SK-N-MC (cell line): ENCODE data around the gene TARBP2.
A peak's percentile ranks its signal among the peaks of the same experiment; 100 is the strongest.

ENCODE experiments used
- DNase-seq: peaks from one replicate; pipeline ENCODE4 v3.0.0-alpha.2; 2011; ENCODE audit warnings: low read depth, low spot score
- H3K27ac ChIP-seq: fragments of 200-600 bp; sonication (generic); 2 replicates; pipeline ENCODE4 v1.5.1; 2016; ENCODE audit warnings: mixed run types
- H3K36me3 ChIP-seq: fragments of 200-600 bp; sonication (generic); 2 replicates; pipeline ENCODE4 v1.6.1; 2017; ENCODE audit warnings: antibody characterized with exemption, low read length, mixed read lengths; ENCODE audit not compliant: insufficient read depth
- H3K4me3 ChIP-seq: fragments of 200-600 bp; sonication (generic); 2 replicates; pipeline ENCODE4 v1.5.1; 2016
- H3K9ac ChIP-seq: fragments of 200-600 bp; sonication (generic); 2 replicates; pipeline ENCODE4 v1.8.0; 2017; ENCODE audit warnings: mixed run types, mixed read lengths; ENCODE audit not compliant: insufficient read length
- H3K9me3 ChIP-seq: fragments of 200-600 bp; sonication (generic); 2 replicates; pipeline ENCODE4 v1.6.1; 2017; ENCODE audit warnings: low read depth, mild to moderate bottlenecking, antibody characterized with exemption, low read length, moderate library complexity, mixed read lengths
- EZH2 ChIP-seq: fragments of 200-600 bp; sonication (generic); IDR thresholded peaks from one replicate; pipeline ENCODE4 v1.6.1; 2017; ENCODE audit warnings: antibody characterized with exemption
- FOXP2 ChIP-seq: optimal IDR thresholded peaks from 2 replicates; pipeline ENCODE3; 2011; ENCODE audit warnings: mild to moderate bottlenecking, moderate library complexity; ENCODE audit not compliant: insufficient read depth; ENCODE audit errors: extremely low read length, control extremely low read depth
- POLR2AphosphoS5 ChIP-seq: IDR thresholded peaks from 2 replicates; pipeline ENCODE4 v1.6.1; 2012; ENCODE audit warnings: mild to moderate bottlenecking, low read depth, low read length, borderline replicate concordance

TARBP2 gene

DNA sequence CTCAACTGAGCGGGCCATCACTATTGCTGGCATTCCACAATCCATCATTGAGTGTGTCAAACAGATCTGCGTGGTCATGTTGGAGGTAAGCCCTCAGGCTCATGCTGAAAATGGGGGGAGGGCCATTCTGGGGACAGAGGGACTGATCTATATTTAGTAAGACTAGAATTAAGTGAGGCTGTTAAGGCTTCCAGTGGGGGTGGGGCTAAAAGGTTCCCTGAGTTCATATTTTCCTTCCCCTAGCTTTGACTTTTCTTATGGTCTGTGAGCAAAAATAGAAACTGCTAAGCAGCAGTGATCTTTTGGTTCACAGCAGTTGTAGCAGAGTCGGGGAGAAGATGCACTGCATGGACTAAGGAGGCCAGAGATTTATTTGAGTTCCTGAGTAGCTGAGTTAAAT is 40.0 kb upstream of the TARBP2 start:
- no peak for TF ChIP-seq EZH2
- no peak for TF ChIP-seq POLR2AphosphoS5
- no peak for TF ChIP-seq FOXP2
- H3K4me3 ChIP-seq, result no peak overlapping the region
- peaks cover 100% of the 10 kb centered on the region for H3K36me3 ChIP-seq
- no peak overlapping the region for H3K27ac ChIP-seq
- DNase-seq, result no peak
- H3K9me3 ChIP-seq, result no peaks in the 10 kb centered on the region
- H3K9ac ChIP-seq, result no peak overlapping the region

DNA sequence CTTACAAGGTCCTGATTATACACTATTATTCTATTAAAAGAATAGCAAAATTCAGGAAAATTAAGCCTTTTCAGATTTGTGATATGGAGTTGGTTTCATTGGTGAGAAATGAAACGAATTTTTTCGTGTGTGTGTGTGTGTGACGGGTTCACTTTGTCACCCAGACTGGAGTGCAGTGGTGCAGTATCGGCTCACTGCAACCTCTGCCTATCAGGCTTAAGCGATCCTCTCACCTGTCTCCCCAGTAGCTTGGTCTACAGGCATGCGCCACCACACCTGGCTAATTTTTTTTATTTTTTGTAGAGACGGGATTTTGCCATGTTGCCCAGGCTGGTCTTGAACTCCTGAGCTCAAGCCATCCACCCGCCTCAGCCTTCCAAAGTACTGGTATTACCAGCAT is 39.5 kb upstream of the TARBP2 start:
- Histone ChIP-seq H3K36me3 (peaks cover 100% of the 10 kb centered on the region), H3K27ac (peak overlapping the region; percentile 16; the same call in 1 of the 2 replicates), H3K4me3 (no peak overlapping the region), H3K9me3 (no peaks in the 10 kb centered on the region), H3K9ac (no peak overlapping the region)
- no peak for DNase-seq
- no peak for TF ChIP-seq EZH2
- TF ChIP-seq POLR2AphosphoS5, result no peak
- TF ChIP-seq FOXP2, result no peak

DNA sequence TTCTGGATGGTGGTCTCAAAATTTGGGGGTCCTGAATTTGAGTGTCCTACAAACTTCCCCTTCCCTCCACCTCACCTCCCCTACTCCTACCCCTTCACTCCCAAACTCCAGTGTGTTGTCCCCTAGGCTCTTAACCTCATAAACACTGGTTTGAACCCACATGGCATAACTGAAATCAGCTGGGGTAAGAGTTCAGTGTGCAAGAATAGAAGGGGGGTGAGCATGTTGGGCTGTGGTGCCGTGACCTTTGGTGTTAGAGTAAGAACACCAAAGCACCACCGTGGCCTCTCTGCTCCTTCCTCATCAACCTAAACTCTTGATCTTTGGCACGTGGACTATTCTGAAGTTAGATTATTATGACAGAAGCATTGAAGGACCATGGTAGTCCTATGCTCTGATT is 38.1 kb upstream of the TARBP2 start:
- TF ChIP-seq EZH2 (no peak), POLR2AphosphoS5 (no peak), FOXP2 (no peak)
- Histone ChIP-seq H3K9ac (no peak overlapping the region), H3K4me3 (no peak overlapping the region), H3K36me3 (peaks cover 100% of the 10 kb centered on the region), H3K9me3 (no peaks in the 10 kb centered on the region), H3K27ac (no peak overlapping the region)
- no peak for DNase-seq

DNA sequence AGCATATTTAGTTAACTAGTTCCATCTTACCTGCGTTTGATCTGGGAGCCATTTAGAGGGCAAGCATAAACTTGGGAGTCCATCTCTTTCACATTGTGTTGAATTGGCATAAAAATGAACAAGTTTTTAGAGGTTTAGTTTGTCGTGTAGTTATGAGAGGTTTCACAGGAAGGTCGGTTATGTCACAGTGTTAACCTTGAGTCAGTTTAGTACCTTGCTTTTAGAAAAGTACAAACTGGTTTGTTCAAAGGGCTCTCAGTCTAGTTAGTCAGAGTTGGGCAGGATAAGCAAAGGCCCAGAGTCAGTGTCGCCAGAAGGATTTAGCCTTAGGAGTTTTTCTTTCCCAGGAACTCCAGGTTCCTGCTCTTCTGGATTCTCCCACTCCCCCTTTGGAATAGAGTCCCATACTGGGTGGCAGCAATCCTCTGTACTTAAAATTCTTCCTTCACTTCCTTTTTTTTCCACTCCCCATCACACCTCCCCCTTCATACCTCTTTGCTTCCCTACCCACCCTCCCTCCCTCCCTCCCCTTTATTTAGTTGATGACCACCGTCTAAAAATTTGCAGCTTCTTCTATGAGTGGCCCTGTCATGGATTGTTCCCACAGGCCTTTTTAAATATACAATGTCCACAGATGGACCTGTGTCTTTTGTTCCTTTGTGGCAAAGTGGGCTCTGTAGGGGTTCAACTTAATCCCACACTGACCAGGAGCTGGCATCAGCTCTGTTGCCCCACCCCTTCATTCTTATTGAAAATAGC is 37.1 kb upstream of the TARBP2 start:
- peaks cover 100% of the 10 kb centered on the region for H3K36me3 ChIP-seq
- no peaks in the 10 kb centered on the region for H3K9me3 ChIP-seq
- peak overlapping the region; percentile 27; the same call in 1 of the 2 replicates for H3K27ac ChIP-seq
- no peak for DNase-seq
- H3K9ac ChIP-seq, result no peak overlapping the region
- TF ChIP-seq EZH2 (no peak), FOXP2 (no peak), POLR2AphosphoS5 (no peak)
- H3K4me3 ChIP-seq, result no peak overlapping the region

DNA sequence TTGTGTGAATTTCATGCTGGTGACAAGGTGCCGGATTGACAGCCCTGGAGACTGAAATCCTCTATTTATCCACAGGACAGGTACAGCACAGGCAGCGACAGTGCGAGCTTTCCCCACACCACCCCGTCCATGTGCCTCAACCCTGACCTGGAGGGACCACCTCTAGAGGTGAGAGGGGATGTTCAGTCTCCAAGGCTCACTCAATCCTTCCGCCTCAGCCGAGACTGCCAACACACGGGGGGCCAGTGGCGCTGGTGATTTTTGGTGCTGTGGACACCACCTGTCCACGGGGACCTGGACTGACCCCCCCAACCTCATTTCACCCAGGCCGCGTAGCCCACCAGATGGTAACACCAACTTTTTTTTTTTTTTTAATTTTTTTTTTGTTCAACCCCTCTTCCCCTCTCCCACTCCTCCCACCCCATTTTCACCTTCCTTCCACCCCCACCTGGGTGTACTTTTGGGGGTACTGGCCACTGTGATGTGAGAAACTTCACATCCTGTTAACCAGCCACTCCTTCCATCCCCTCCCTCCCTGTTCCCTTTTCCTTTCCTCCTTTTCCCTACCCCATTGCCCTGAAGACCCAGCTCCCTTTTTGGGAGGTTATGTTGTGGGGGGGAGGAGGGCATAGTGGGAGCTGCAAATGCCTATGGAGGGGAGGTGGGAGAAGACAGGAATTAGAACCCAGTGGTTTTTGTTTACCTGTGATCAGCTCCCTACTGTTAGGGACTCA is 36.2 kb upstream of the TARBP2 start:
- Histone ChIP-seq H3K9me3 (no peaks in the 10 kb centered on the region), H3K4me3 (no peak overlapping the region), H3K27ac (no peak overlapping the region), H3K36me3 (peaks cover 100% of the 10 kb centered on the region), H3K9ac (no peak overlapping the region)
- TF ChIP-seq POLR2AphosphoS5 (no peak), FOXP2 (no peak), EZH2 (no peak)
- DNase-seq, result no peak

DNA sequence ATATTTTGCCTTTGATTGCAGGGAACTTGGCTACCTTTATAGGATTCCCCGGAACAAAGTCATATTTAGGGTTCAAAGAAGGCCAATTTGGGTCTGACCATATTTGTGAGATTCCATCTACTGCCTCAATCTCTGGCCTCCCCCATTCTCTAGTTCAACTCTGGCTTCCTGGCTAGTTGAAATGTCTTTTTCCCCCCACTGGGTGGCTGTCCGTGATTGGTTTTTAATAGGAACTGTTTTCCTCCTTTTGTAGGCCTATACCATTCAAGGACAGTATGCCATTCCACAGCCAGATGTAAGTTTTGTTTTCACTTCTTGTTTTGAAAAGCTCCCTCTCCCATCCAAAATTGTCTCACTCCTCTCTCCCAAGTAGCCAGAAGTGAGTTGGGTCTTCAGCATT is 35.4 kb upstream of the TARBP2 start:
- no peak overlapping the region for H3K4me3 ChIP-seq
- no peak overlapping the region for H3K9ac ChIP-seq
- H3K27ac ChIP-seq, result 0 out of 2 replicates have a peak overlapping the region, but pooled peaks have one; percentile 26
- H3K36me3 ChIP-seq, result peaks cover 100% of the 10 kb centered on the region
- DNase-seq, result no peak
- no peak for TF ChIP-seq POLR2AphosphoS5
- TF ChIP-seq FOXP2, result no peak
- no peak for TF ChIP-seq EZH2
- no peaks in the 10 kb centered on the region for H3K9me3 ChIP-seq

DNA sequence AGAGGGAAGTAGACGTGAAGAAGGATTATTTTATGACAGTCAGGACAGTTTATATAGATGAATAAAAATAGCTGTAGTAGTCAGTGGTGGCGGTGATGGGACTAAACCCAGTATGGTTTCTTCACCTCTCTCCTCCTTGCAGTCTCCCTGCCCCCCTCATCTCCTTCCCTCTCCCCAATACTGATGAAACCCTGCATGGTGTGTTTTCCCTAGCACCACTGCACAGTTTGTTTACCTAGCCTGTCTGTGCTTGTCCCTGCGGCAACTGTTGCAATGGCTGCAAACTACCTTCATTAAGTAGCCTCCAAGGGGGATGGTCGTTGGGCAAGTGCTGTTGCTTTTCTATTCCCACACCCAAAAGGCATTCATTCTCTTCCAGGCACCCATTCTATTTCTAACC is 34.4 kb upstream of the TARBP2 start:
- DNase-seq, result no peak
- TF ChIP-seq POLR2AphosphoS5, result no peak
- TF ChIP-seq EZH2, result no peak
- TF ChIP-seq FOXP2, result no peak

DNA sequence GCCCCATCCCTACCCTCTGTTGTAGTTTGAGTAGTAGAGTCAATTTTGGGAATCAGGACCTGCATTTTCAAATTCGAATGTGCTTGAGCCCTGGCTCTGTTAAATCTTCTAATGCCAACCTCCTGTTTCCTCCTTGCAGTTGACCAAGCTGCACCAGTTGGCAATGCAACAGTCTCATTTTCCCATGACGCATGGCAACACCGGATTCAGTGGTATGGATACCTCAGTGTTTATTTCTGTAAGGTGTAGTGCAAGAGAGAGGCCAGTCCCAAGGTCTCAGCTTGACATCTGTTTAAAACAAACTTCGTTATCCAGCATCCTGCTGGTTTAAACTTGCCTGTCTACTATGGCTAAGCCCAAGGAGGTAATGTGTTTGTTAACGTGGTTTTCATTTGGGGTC is 34.0 kb upstream of the TARBP2 start:
- H3K9me3 ChIP-seq, result no peaks in the 10 kb centered on the region
- no peak for DNase-seq
- H3K36me3 ChIP-seq, result peaks cover 99% of the 10 kb centered on the region
- no peak overlapping the region for H3K9ac ChIP-seq
- H3K27ac ChIP-seq, result no peak overlapping the region
- no peak for TF ChIP-seq FOXP2
- TF ChIP-seq EZH2, result no peak
- no peak for TF ChIP-seq POLR2AphosphoS5
- H3K4me3 ChIP-seq, result no peak overlapping the region

More for the DNA sequence above, 34.4 kb upstream of the TARBP2 start:
- Histone ChIP-seq H3K9me3 (no peaks in the 10 kb centered on the region), H3K36me3 (peaks cover 99% of the 10 kb centered on the region), H3K27ac (no peak overlapping the region), H3K9ac (no peak overlapping the region), H3K4me3 (no peak overlapping the region)

DNA sequence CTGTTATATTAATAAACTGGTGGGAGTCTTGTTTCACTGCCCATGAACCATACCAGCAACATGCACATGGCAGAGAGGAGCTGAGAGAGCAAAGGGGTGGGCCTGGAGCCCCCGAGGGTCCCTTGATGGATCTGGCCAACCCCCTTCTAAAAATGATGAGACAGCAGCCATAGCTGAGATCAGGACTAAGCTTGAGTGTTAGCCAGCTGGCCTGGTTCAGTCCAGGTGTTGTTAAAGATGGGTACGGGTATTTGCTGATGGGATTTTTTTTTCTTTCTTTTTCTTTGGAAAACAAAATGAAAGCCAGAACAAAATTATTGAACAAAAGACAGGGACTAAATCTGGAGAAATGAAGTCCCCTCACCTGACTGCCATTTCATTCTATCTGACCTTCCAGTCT is 33.2 kb upstream of the TARBP2 start:
- DNase-seq, result no peak
- TF ChIP-seq EZH2, result no peak
- no peaks in the 10 kb centered on the region for H3K9me3 ChIP-seq
- H3K36me3 ChIP-seq, result peaks cover 99% of the 10 kb centered on the region
- H3K9ac ChIP-seq, result no peak overlapping the region
- no peak overlapping the region for H3K4me3 ChIP-seq
- no peak overlapping the region for H3K27ac ChIP-seq
